OCI-LY7 (cell line): ENCODE results near the gene FBXO31. TPM values are rescaled to one million over a fixed set of nuclear protein-coding genes. Genes with fewer than 3 reads are reported as not detected.

Experiments
- BruUV-seq: library from RNA; stranded (reverse); fragments of 400-500 nt; replicated peaks from 2 replicates; lab custom pipeline; 2021; lab: Mats Ljungman, UMichigan
- CTCF ChIA-PET: fragments of 300-600 bp; sonication (Branson Sonifier 250); formaldehyde crosslinking; loops from one replicate; lab custom pipeline; 2022; ENCODE audit warnings: antibody characterized with exemption; ENCODE audit not compliant: unreplicated experiment; lab: Charles Lee
- POLR2A ChIA-PET: fragments of 300-600 bp; sonication (Branson Sonifier 250); formaldehyde crosslinking; loops from one replicate; lab custom pipeline; 2022; ENCODE audit warnings: antibody characterized with exemption; lab: Charles Lee
- DNase-seq: peaks from one replicate; pipeline ENCODE4 v3.0.0-alpha.2; 2015; ENCODE audit warnings: low spot score
- H2AFZ ChIP-seq: fragments of 200-600 bp; sonication (generic), shearing (Covaris generic); 2 replicates; pipeline ENCODE4 v1.6.1; 2014; ENCODE audit warnings: mild to moderate bottlenecking, antibody characterized with exemption, low read length, moderate library complexity
- H3K27ac ChIP-seq: fragments of 200-600 bp; sonication (generic); 2 replicates; pipeline ENCODE4 v1.5.1; 2014; ENCODE audit warnings: mixed run types, low read depth, mild to moderate bottlenecking, moderate library complexity, low read length, inconsistent platforms; ENCODE audit not compliant: poor library complexity, severe bottlenecking
- H3K36me3 ChIP-seq: fragments of 200-600 bp; sonication (generic); 2 replicates; pipeline ENCODE4 v1.6.1; 2014; ENCODE audit warnings: mild to moderate bottlenecking, antibody characterized with exemption, low read length, moderate library complexity, mixed read lengths; ENCODE audit not compliant: insufficient read depth
- H3K4me1 ChIP-seq: fragments of 200-600 bp; sonication (generic); 2 replicates; pipeline ENCODE4 v1.5.1; 2014; ENCODE audit warnings: mild to moderate bottlenecking, low read length; ENCODE audit not compliant: insufficient read depth, poor library complexity, severe bottlenecking
- H3K4me2 ChIP-seq: fragments of 200-600 bp; sonication (generic); 2 replicates; pipeline ENCODE4 v1.6.1; 2014; ENCODE audit warnings: mild to moderate bottlenecking, low read length
- H3K4me3 ChIP-seq: fragments of 200-600 bp; sonication (generic); 2 replicates; pipeline ENCODE4 v1.5.1; 2014; ENCODE audit warnings: mild to moderate bottlenecking, low read depth, low read length; ENCODE audit not compliant: poor library complexity, severe bottlenecking
- H3K79me2 ChIP-seq: fragments of 200-600 bp; sonication (generic); 2 replicates; pipeline ENCODE4 v1.6.1; 2016; ENCODE audit warnings: low read depth, mild to moderate bottlenecking, low read length, moderate library complexity, mixed read lengths; ENCODE audit not compliant: insufficient read depth
- H3K9me2 ChIP-seq: fragments of 200-600 bp; sonication (generic); 2 replicates; pipeline ENCODE4 v1.6.1; 2016; ENCODE audit warnings: mild to moderate bottlenecking, low read length, mixed read lengths; ENCODE audit not compliant: insufficient read depth
- H3K9me3 ChIP-seq: fragments of 200-600 bp; sonication (generic); 2 replicates; pipeline ENCODE4 v1.6.1; 2014; ENCODE audit warnings: mild to moderate bottlenecking, mixed run types, low read length, mixed read lengths
- H4K20me1 ChIP-seq: fragments of 200-600 bp; sonication (generic); 2 replicates; pipeline ENCODE4 v1.6.1; 2014; ENCODE audit warnings: mild to moderate bottlenecking, antibody characterized with exemption, low read length, moderate library complexity, mixed read lengths; ENCODE audit not compliant: insufficient read depth
- EZH2phosphoT487 ChIP-seq: fragments of 200-600 bp; sonication (generic); IDR thresholded peaks from 2 replicates; pipeline ENCODE4 v1.6.1; 2018; ENCODE audit warnings: low read depth, borderline replicate concordance, mild to moderate bottlenecking, mixed run types, antibody characterized with exemption, low read length, moderate library complexity, mixed read lengths
- intact Hi-C: fragments of 100-400 bp; cut with micrococcal nuclease; formaldehyde crosslinking; loops from one replicate; pipeline ENCODE4 v1.10.0; 2022; ENCODE audit not compliant: unreplicated experiment
- total RNA-seq, 2 experiments: library from RNA; depleted of rRNA in 1 of 2; stranded (reverse); fragments of >200 nt in 1 of 2; shearing (Covaris generic) in 1 of 2; gene quantifications; 2 replicates each; pipeline ENCODE4 v1.2.3, GENCODE V29; 2014 to 2022
- TF ChIP-seq, protein P1 (sequence below): fragments of 200-600 bp; sonication (generic); conservative IDR thresholded peaks from 2 replicates; pipeline ENCODE4 v1.5.1; 2014; ENCODE audit warnings: mild to moderate bottlenecking, antibody characterized with exemption, low read length, moderate library complexity, mixed read lengths

Gene FBXO31
- total RNA-seq, 2 experiments from 2014 or later, result 26.0 to 32.4 TPM

DNA sequence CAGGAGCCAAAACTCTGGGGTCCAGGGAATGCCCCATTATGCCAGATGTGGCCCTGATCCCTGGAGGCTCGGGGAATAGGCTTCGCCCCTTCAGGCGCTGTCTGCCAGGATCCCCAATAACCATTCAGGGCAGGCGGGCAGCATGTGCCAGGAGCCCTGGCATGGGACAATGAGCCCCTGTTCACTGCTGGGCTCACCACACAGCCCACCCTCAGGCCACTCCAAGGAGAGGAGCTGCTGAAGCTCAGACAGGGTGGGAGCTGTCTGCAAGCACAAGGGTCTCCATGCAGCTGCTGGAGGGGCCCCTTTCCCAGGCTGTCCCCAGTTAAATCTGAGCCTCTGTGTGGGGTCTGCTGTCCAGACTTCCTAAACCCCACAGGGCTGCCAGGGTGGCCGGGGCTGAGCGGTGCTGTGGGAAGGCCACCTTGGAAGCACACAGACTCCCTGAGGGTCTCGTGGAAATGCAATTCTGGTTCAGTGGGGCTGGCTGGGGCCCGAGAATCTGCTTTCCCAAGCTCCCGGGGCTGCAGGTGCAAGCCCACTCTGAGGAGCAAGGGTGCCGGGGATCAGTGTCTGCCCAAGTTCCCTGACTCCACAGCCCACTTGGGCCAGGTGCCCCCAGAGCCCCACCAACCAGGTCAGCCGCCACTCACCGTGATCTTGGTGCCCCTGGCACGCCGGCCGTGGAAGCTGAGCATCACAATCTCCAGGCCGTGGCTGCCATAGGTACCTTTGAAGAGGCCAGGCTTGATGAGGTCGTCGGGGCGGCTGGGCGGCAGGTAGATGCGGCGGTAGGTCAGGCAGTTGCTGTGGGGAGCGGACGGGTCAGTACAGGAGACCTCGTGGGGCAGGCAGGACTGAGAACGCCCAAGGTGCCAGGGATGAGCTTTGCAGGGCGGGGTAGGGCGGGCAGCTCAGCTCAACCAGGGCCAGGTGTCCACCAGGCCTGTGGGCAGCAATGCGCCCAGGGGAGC lies 48.6 kb downstream of the FBXO31 start:
- TF ChIP-seq, protein P1, sequence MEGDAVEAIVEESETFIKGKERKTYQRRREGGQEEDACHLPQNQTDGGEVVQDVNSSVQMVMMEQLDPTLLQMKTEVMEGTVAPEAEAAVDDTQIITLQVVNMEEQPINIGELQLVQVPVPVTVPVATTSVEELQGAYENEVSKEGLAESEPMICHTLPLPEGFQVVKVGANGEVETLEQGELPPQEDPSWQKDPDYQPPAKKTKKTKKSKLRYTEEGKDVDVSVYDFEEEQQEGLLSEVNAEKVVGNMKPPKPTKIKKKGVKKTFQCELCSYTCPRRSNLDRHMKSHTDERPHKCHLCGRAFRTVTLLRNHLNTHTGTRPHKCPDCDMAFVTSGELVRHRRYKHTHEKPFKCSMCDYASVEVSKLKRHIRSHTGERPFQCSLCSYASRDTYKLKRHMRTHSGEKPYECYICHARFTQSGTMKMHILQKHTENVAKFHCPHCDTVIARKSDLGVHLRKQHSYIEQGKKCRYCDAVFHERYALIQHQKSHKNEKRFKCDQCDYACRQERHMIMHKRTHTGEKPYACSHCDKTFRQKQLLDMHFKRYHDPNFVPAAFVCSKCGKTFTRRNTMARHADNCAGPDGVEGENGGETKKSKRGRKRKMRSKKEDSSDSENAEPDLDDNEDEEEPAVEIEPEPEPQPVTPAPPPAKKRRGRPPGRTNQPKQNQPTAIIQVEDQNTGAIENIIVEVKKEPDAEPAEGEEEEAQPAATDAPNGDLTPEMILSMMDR, result no peak
- no peak for TF ChIP-seq EZH2phosphoT487
- H3K27ac ChIP-seq, result no peak overlapping the region
- no peaks in the 10 kb centered on the region for H3K4me1 ChIP-seq
- H3K9me3 ChIP-seq, result no peaks in the 10 kb centered on the region
- DNase-seq, result no peak
- no peaks in the 10 kb centered on the region for H3K79me2 ChIP-seq
- CTCF ChIA-PET, result no interaction called here
- no peaks in the 10 kb centered on the region for H4K20me1 ChIP-seq
- no peak overlapping the region for H2AFZ ChIP-seq
- H3K36me3 ChIP-seq, result peaks cover 42% of the 10 kb centered on the region
- H3K9me2 ChIP-seq, result no peaks in the 10 kb centered on the region
- POLR2A ChIA-PET, result no interaction called here
- no TSS peak for BruUV-seq
- no peak overlapping the region for H3K4me2 ChIP-seq
- H3K4me3 ChIP-seq, result no peak overlapping the region
- intact Hi-C loops, result no loop called here

DNA sequence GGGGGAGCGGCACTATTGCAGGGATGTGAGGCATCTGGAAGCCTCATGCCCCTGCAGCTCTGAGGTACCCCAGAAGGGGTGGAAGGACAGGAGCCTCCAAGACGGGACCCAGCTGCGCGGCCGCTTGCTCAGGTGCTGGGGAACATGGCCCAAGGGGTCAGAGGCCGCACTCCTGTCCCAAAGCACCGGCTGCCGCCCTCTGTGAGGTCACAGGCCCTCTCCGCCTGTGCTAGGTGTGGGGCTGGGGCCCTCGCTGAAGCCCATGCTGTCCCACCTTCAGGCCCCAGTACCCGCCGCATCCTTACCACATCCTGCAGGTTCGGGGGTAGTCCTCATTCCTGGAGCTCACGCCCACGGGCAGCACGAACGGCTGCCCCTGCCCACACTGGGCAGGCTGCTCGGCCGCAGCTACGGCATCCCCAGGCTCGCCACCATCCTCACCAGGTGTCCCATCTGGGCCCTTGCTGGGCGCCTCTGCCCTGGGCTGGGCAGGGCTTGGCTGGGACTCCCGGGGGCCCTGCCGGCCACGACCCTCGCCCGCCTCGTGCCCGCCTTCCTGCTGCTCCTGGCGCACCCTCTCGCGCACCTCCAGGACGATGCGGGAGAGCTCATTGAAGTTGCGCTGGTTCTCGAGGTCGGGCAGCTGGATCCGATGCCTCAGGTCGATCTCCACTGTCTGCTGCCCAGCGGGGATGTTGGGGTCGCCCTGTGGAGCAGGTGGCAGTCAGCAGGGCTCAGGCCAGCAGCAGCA lies 49.8 kb downstream of the FBXO31 start:
- Histone ChIP-seq H3K27ac (no peak overlapping the region), H3K4me1 (peaks cover 4% of the 10 kb centered on the region), H3K4me3 (no peak overlapping the region), H3K4me2 (no peak overlapping the region), H3K36me3 (peaks cover 42% of the 10 kb centered on the region), H4K20me1 (no peaks in the 10 kb centered on the region), H2AFZ (no peak overlapping the region), H3K9me3 (no peaks in the 10 kb centered on the region), H3K9me2 (no peaks in the 10 kb centered on the region), H3K79me2 (no peaks in the 10 kb centered on the region)
- POLR2A ChIA-PET, result no interaction called here
- CTCF ChIA-PET, result no interaction called here
- TF ChIP-seq, protein P1, result no peak
- no peak for TF ChIP-seq EZH2phosphoT487
- intact Hi-C loops, result no loop called here
- BruUV-seq, result no TSS peak
- no peak for DNase-seq
